ENCODE data around the gene CCL5. TPM values are rescaled to one million over a fixed set of nuclear protein-coding genes. Genes with fewer than 3 reads are reported as not detected.

The CCL5 gene
- total and polyA plus RNA-seq, 10 of the 15 experiments (the other 5 are each of a cell fraction or from before 2014, with no cell fraction given) = 45.7 to 186 (median 90.8) TPM

- H3K27ac ChIP-seq (ENCODE audit: control insufficient read depth, insufficient read depth) = no peak overlapping the region
- ChIA-PET SMC1A (ENCODE audit: uncharacterized antibody, unreplicated experiment) (interaction anchor here (0.6 to 11.3 kb wide), 3 partner anchors 17 to 46 kb away, joined by 4 to 155 read pairs (median 20); partner anchors contain the start of genes CCL5 and RDM1), POLR2A (interaction anchor here (0.8 to 1.3 kb wide), 3 partner anchors 14 to 85 kb away, joined by 4 to 10 read pairs (median 6); partner anchors contain the start of genes CCL5 and TAF15), CTCF (interaction anchor here (1.2 kb wide), 1 partner anchor 8 kb away, joined by 4 read pairs; no protein-coding TSS in a partner anchor), RAD21 (ENCODE audit: unreplicated experiment) (interaction anchor here (1.5 to 9.4 kb wide), 2 partner anchors 16 to 76 kb away, joined by 3 to 125 read pairs; partner anchors contain the start of gene CCL5)
- H4K20me1 ChIP-seq (ENCODE audit: control insufficient read depth, insufficient read depth) = no peaks in the 10 kb centered on the region
- no TSS peak for BruUV-seq (replicated peaks)
- peaks cover 36% of the 10 kb centered on the region for H3K4me1 ChIP-seq (ENCODE audit: control insufficient read depth, insufficient read depth, low read length)
- no peak for FAIRE-seq
- no peak overlapping the region for H3K4me2 ChIP-seq (ENCODE audit: control insufficient read depth, insufficient read depth)
- H3K79me2 ChIP-seq (ENCODE audit: control insufficient read depth, insufficient read depth, low read length) = no peaks in the 10 kb centered on the region
- WGBS (ENCODE audit: insufficient coverage, insufficient replicate concordance, low lambda C conversion rate, missing lambda C conversion rate) = 81% methylated on average over 7 of the region's 7 CpGs
- no peaks in the 10 kb centered on the region for H3K36me3 ChIP-seq (ENCODE audit: control insufficient read depth in 2 of 2, insufficient read depth in 2 of 2, low read length in 1 of 2)
- H3K27me3 ChIP-seq (replicated peaks in 1 of 2; ENCODE audit: control insufficient read depth in 2 of 2, insufficient read depth in 2 of 2, low read length in 1 of 2) = no peaks in the 10 kb centered on the region
- no peak overlapping the region for H2AFZ ChIP-seq (ENCODE audit: control insufficient read depth, low read depth, low read length)
- no peak for TF ChIP-seq ZSCAN29 (IDR thresholded peaks at IDR 0.05)
- TF ChIP-seq ZZZ3 (IDR thresholded peaks at IDR 0.05; ENCODE audit: control insufficient read depth, insufficient read length, low read depth) = no peak
- TF ChIP-seq CHD4 (IDR thresholded peaks at IDR 0.05) = no peak
- no peak for TF ChIP-seq MTA3 (IDR thresholded peaks at IDR 0.05; ENCODE audit: borderline replicate concordance, low read length)
- no peak for TF ChIP-seq ZBTB11 (CRISPR knock-in tag; IDR thresholded peaks at IDR 0.05)
- no peak for TF ChIP-seq FOXK2 (IDR thresholded peaks at IDR 0.05)
- no peak for TF ChIP-seq MLLT1 (IDR thresholded peaks at IDR 0.05)
- no peak for TF ChIP-seq ZNF592 (IDR thresholded peaks at IDR 0.05)
- TF ChIP-seq BACH1 (IDR thresholded peaks at IDR 0.05; ENCODE audit: borderline replicate concordance) = no peak
- TF ChIP-seq HDGF (IDR thresholded peaks at IDR 0.05) = no peak
- TF ChIP-seq MAX (IDR thresholded peaks at IDR 0.05; ENCODE audit: low read depth, low read length) = no peak
- H3K9me3 ChIP-seq (replicated peaks; ENCODE audit: control insufficient read depth, insufficient read depth, low read length) = no peaks in the 10 kb centered on the region; the same call in 2 of the 3 replicates
- no peak for DNase-seq (ENCODE audit: low read depth, low spot score)
- in situ Hi-C loops (cut with MboI) = no loop called here
- H3K9ac ChIP-seq (ENCODE audit: control insufficient read depth, insufficient read depth, low read length) = no peak overlapping the region
- H3K4me3 ChIP-seq = no peak overlapping the region
- intact Hi-C loops (cut with micrococcal nuclease; ENCODE audit: unreplicated experiment) = no loop called here
- no peak for ATAC-seq
These were observed 14.0 kb upstream of the CCL5 start for GRCh38 chr17:35894206-35894605.

Data from GM12878 (cell line).